ENCODE measurements around the gene FRMPD4.
A peak's percentile ranks its signal among the peaks of the same experiment; 100 is the strongest.

- peak; percentile 38 to 56; a peak in 3 of 4 replicates for TF ChIP-seq CTCF (conservative IDR thresholded peaks at IDR 0.05; ENCODE audit: low read depth in 2 of 2)
- no peak for TF ChIP-seq ZNF331 (CRISPR knock-in tag; IDR thresholded peaks at IDR 0.05; ENCODE audit: low read depth)
- no peak for TF ChIP-seq REST (IDR thresholded peaks at IDR 0.05; ENCODE audit: unreplicated experiment)
- no peak for TF ChIP-seq POLR2AphosphoS5 (IDR thresholded peaks at IDR 0.05; ENCODE audit: low read depth)
- TF ChIP-seq ZNF114 (CRISPR knock-in tag; IDR thresholded peaks at IDR 0.05), result no peak
- no peak for TF ChIP-seq ETS1 (IDR thresholded peaks at IDR 0.05)
- TF ChIP-seq CREB1 (CRISPR knock-in tag; IDR thresholded peaks at IDR 0.05; ENCODE audit: low read depth), result no peak
- TF ChIP-seq NANOG (IDR thresholded peaks at IDR 0.05; ENCODE audit: borderline replicate concordance), result no peak
Measured at GRCh38 chrX:12463052-12463451, 324.8 kb downstream of the FRMPD4 start.

All from GM23338 (cell line).